HG02970 (cell line): Measurements from ENCODE around the gene CYP2W1.
"Not testable (repeated sequence)": the region's sequence is repeated elsewhere in the genome, so short reads cannot be mapped to it uniquely, and the experiment has no call there.

Experiments
- ATAC-seq: cut with Tn5 transposase; IDR thresholded peaks from one replicate; pipeline ENCODE4 v1.9.1; 2021; ENCODE audit warnings: mild to moderate bottlenecking, moderate library complexity, moderate number of reproducible peaks; ENCODE audit not compliant: unreplicated experiment, low FRiP score

CYP2W1 gene

GRCh38 chr7:983004-983615 is at the start of gene CYP2W1:
Gene CYP2W1 (plus strand): TSS chr7:983181. CDS start chr7:983212, 31 bp downstream.
- ATAC-seq: no peak

GRCh38 chr7:934469-935163 is 48.4 kb upstream of the CYP2W1 start:
- no peak for ATAC-seq

- no peak for ATAC-seq
Observed at GRCh38 chr7:935164-935873, 47.7 kb upstream of the CYP2W1 start.

GRCh38 chr7:935874-936385 is 47.1 kb upstream of the CYP2W1 start:
- no peak for ATAC-seq

GRCh38 chr7:936386-937054 is 46.5 kb upstream of the CYP2W1 start:
- ATAC-seq: no peak

- no peak for ATAC-seq
Observed at GRCh38 chr7:937856-938484, 45.0 kb upstream of the CYP2W1 start.

GRCh38 chr7:938546-939185 is 44.3 kb upstream of the CYP2W1 start:
- no peak for ATAC-seq

GRCh38 chr7:939843-940242 is 43.1 kb upstream of the CYP2W1 start:
- no peak for ATAC-seq

- no peak for ATAC-seq
Observed at GRCh38 chr7:940599-941408, 42.2 kb upstream of the CYP2W1 start.

- not testable (repeated sequence) for ATAC-seq
Observed at GRCh38 chr7:943793-944192, 39.2 kb upstream of the CYP2W1 start.

- ATAC-seq: no peak
Observed at GRCh38 chr7:944744-945143, 38.2 kb upstream of the CYP2W1 start.

- ATAC-seq: no peak
Observed at GRCh38 chr7:945147-945555, 37.8 kb upstream of the CYP2W1 start.

- no peak for ATAC-seq
Observed at GRCh38 chr7:945556-946255, 37.3 kb upstream of the CYP2W1 start.

- no peak for ATAC-seq
Observed at GRCh38 chr7:946256-946996, 36.6 kb upstream of the CYP2W1 start.

GRCh38 chr7:947391-948210 is 35.4 kb upstream of the CYP2W1 start:
- ATAC-seq: no peak

- no peak for ATAC-seq
Observed at GRCh38 chr7:949021-949934, 33.7 kb upstream of the CYP2W1 start.
